HEK293T (cell line): ENCODE measurements around the gene ANP32A.

Experiments used
- BHLHE40 ChIP-seq: fragments of 450-650 bp; IDR thresholded peaks from 2 replicates; pipeline ENCODE4 v1.6.1; 2016; ENCODE audit warnings: mild to moderate bottlenecking, moderate library complexity, borderline replicate concordance
- CTBP1 ChIP-seq: fragments of 450-650 bp; IDR thresholded peaks from 2 replicates; pipeline ENCODE4 v1.6.1; 2016; ENCODE audit warnings: borderline replicate concordance
- FOXA1 ChIP-seq: fragments of 450-650 bp; IDR thresholded peaks from 2 replicates; pipeline ENCODE4 v1.6.1; 2016; ENCODE audit warnings: mild to moderate bottlenecking
- FOXK2 ChIP-seq: fragments of 450-650 bp; IDR thresholded peaks from 2 replicates; pipeline ENCODE4 v1.6.1; 2016; ENCODE audit warnings: mild to moderate bottlenecking
- FOXM1 ChIP-seq: fragments of 450-650 bp; IDR thresholded peaks from 2 replicates; pipeline ENCODE4 v1.6.1; 2017; ENCODE audit warnings: mild to moderate bottlenecking, borderline replicate concordance
- HDGF ChIP-seq: fragments of 450-650 bp; IDR thresholded peaks from 2 replicates; pipeline ENCODE4 v1.6.1; 2017; ENCODE audit warnings: antibody characterized with exemption, borderline replicate concordance
- L3MBTL2 ChIP-seq: fragments of 450-650 bp; conservative IDR thresholded peaks from 2 replicates; pipeline ENCODE4 v1.6.1; 2016; ENCODE audit warnings: mild to moderate bottlenecking
- LEF1 ChIP-seq: fragments of 450-650 bp; IDR thresholded peaks from 2 replicates; pipeline ENCODE4 v1.6.1; 2017; ENCODE audit warnings: mild to moderate bottlenecking, borderline replicate concordance
- SP1 ChIP-seq: fragments of 450-650 bp; IDR thresholded peaks from 2 replicates; pipeline ENCODE4 v1.6.1; 2017
- SUZ12 ChIP-seq: fragments of 450-650 bp; IDR thresholded peaks from 2 replicates; pipeline ENCODE4 v1.6.1; 2016; ENCODE audit warnings: mild to moderate bottlenecking
- ZNF384 ChIP-seq: fragments of 450-650 bp; IDR thresholded peaks from 2 replicates; pipeline ENCODE4 v1.6.1; 2016

DNA sequence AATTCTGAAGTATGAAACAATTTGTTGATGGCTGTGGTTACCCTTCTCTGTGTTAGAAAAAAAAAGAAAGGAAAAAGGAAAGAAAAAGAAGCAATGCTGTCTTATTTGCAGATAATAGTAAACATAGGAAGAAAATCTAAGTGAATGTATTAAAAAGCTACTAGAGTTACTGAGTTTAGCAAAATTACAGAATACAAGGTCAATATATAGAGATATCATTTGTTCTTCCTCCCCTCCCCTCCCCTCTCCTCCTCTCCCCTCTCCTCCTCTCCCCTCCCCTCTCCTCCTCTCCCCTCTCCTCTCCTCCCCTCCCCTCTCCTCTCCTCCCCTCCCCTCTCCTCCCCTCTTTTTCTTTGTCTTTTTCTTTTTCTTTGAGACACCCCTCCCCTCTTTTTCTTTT is 69.1 kb downstream of the ANP32A start:
- TF ChIP-seq SUZ12 (no peak), LEF1 (no peak), FOXK2 (no peak), FOXA1 (no peak), FOXM1 (no peak), L3MBTL2 (no peak), CTBP1 (no peak), BHLHE40 (no peak), ZNF384 (no peak), SP1 (no peak), HDGF (no peak)
